ENCODE data around the gene PIP.
"Not testable (repeated sequence)": the region's sequence is repeated elsewhere in the genome, so short reads cannot be mapped to it uniquely, and the experiment has no call there.

PIP gene, protein sequence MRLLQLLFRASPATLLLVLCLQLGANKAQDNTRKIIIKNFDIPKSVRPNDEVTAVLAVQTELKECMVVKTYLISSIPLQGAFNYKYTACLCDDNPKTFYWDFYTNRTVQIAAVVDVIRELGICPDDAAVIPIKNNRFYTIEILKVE

DNA sequence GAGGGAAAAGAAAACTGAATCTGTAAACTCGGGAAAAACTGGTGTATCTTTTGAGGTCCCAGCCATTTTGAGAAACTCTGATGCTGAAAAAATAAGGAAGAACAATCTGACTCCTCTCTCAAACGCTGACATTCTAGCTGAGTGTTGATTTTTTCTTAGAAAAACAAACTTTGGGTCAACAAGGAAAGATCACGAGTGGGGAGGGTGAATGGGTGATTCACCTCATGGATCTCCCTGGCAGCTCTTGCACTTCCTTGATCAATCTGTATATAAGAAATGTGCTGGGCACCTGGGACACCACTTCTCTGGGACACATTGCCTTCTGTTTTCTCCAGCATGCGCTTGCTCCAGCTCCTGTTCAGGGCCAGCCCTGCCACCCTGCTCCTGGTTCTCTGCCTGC is at the start of gene PIP:
TSS of gene PIP (plus strand) at position 297 of the 400 bp plus-strand sequence. CDS start at position 337, 40 bp downstream.
- DNase-seq: no peak

DNA sequence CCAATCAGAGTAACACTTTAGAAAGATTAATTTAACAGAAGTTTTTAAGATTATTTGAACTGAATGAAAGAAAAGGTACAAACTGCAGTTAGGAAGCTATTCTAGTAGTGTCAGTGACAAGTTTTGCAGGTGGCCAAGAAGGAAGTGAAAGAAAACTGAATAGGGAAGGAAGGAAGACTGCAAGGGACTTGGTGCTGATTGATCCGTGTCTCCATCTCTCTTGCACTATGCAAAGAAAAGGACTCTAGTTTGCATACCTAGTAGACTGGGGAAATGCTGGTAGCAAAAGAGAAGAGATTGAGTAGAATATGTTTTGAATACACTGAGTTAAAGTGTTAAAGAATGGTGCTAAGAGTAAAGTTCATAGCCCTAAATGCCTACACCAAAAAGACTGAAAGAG is 46.8 kb upstream of the PIP start:
- DNase-seq: no peak

- not testable (repeated sequence) for DNase-seq
Measured at GRCh38 chr7:143085610-143086009, 46.3 kb upstream of the PIP start.

DNA sequence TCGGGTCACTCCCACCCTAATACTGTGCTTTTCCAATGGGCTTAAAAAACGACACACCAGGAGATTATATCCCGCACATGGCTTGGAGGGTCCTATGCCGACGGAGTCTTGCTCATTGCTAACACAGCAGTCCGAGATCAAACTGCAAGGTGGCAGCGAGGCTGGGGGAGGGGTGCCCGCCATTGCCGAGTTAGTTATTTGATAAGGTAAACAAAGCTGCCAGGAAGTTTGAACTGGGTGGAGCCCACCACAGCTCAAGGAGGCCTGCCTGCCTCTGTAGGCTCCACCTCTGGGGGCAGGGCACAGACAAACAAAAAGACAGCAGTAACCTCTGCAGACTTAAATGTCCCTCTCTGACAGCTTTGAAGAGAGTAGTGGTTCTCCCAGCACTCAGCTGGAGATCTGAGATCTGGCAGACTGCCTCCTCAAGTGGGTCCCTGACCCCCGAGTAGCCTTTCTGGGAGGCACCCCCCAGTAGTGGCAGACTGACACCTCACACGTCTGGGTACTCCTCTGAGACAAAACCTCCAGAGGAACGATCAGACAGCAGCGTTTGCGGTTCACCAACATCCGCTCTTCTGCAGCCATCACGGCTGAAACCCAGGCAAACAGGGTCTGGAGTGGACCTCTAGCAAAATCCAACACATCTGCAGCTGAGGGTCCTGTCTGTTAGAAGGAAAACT is 43.2 kb upstream of the PIP start:
- not testable (repeated sequence) for DNase-seq

GRCh38 chr7:143096146-143096545 is 35.7 kb upstream of the PIP start:
- DNase-seq: no peak

DNA sequence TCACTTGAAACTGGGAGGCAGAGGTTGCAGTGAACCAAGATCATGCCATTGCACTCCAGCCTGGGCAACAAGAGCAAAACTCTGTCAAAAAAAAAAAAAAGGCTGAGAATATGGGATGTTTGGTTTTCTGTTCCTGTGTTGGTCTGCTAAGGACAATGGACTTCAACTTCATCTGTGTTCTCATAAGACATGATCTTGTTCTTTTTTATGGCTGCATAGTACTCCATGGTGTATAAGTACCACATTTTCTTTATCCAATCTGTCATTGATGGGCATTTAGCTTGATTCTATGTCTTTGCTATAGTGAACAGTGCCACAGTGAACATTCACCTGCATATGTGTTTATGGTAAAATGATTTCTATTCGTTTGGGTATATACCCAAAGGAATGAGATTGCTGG is 32.3 kb upstream of the PIP start:
- not testable (repeated sequence) for DNase-seq

DNA sequence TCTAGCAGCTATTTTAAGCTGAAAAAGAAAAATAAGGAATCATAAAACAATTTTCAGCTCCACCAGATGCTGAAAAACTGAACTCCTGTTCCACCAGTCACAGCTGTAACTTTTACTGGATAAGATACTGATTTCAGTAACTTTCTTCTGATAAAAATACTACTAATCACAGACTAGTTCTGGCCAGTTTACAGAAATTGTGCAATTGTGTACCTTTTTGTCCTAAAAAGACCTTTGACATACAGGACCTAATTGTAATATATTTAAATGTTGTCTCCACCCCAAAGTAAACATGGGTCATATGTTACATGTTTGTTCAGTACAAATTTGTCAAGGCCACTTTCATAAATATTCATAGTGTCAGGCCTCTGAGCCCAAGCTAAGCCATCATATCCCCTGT is 27.1 kb upstream of the PIP start:
- DNase-seq: no peak

- DNase-seq: not testable (repeated sequence)
Measured at GRCh38 chr7:143108019-143108418, 23.9 kb upstream of the PIP start.

DNA sequence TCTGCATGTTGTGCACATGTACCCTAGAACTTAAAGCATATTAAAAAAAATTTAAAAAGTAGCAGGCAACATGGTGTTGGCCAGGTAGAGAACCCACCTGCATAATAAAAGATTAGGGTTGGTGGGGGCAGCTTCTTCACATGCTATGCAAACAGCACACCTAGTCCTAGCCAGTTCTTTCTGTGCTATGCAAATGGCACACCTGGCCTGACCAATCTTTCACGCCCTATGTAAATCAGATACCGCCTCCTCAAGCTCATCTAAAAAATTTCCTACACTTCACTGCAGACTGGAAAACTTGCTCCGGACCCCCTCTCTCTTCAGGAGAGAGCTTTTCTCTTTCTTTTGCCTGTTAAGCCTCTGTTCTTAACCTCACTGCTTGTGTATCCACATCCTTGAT is 14.5 kb upstream of the PIP start:
- no peak for DNase-seq

DNA sequence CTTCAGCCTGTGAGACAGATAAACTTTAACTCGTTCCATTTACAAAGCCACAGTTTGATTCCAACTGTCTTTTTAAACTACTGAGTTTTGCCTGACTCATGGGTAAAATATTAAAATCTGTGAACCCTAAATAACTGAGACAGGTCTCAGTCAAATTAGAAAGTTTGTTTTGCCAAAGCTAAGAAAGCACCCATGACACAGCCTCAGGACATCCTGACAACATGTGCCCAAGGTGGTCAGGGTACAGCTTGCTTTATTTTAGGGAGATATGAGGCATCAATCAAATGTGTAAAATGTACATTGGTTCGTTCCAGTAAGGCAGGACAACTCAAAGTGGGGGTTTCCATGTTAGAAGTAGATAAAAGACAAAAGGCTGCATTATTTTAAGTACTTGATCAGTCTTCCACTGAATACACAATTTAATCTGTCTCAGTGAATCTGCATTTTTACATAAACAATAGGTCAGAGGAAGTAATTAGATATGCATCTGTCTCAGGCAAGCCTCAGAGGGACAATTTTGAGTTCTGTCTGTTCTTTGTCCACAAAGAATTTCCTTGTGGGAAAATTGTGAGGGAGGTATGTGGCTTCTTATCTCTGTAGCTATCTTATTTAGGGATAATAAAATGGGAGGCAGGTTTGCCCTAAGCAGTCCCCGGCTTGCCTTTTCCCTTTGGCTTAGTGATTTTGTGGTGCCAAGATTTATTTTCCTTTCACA is 11.0 kb upstream of the PIP start:
- DNase-seq: no peak

GRCh38 chr7:143123326-143123725 is 8.6 kb upstream of the PIP start:
- DNase-seq: not testable (repeated sequence)

GRCh38 chr7:143126146-143126545 is 5.7 kb upstream of the PIP start:
- DNase-seq: no peak

- DNase-seq: no peak
Measured at GRCh38 chr7:143129051-143129450, 2.8 kb upstream of the PIP start.

- no peak for DNase-seq
Measured at GRCh38 chr7:143129477-143129876, 2.4 kb upstream of the PIP start.

GRCh38 chr7:143130541-143130940 is 1.3 kb upstream of the PIP start:
- no peak for DNase-seq

GRCh38 chr7:143147070-143147469 is 15.2 kb downstream of the PIP start:
- DNase-seq: no peak

- no peak for DNase-seq
Measured at GRCh38 chr7:143148050-143148449, 16.2 kb downstream of the PIP start.

DNA sequence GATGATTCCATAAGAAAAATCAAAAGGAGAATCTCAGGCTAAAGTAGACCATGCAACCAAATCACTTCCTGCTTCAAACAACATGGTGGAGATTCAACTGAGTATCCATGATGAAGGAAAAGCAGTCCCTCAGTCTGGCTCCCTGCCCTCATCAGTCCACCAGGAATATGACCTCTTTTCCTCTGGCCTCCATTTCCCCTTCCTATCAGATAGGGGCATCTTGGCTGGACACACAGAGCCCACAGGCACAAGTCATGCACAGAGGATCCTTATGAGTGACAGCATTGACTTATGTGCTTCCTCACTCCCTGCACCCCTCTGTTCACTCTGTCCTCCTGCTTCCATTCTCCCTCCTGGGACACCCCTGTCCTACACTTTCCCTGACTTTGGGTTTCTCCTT is 16.8 kb downstream of the PIP start:
- DNase-seq: no peak

DNA sequence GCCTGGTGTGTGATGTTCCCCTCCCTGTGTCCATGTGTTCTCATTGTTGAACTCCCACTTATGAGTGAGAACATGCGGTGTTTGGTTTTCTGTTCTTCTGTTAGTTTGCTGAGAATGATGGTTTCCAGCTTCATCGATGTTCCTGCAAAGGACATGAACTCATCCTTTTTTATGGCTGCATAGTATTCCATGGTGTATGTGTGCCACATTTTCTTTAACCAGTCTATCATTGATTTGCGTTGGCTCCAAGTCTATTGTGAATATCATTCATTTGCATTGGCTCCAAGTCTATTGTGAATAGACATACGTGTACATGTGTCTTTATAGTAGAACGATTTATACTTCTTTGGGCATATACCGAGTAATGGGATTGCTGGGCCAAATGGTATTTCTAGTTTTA is 18.8 kb downstream of the PIP start:
- not testable (repeated sequence) for DNase-seq

- not testable (repeated sequence) for DNase-seq
Measured at GRCh38 chr7:143158617-143159016, 26.7 kb downstream of the PIP start.

DNA sequence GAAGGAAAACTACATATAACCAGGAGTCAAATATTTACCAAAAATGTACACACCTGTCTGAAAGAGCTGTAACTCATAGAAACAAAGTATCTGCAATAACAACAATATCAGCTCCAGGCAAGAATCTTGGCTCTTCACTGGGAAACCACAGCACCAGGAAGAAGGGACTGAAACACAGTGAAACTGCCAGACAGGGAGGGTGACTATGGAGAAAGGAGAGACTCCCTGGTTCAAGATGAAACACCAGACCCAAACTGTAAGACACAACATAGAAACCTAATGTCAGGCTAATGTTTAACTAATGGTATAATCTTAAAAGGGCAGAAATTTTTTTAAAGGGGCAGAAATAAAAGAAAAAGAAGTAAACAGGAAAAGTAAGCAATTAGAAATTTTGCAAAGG is 39.8 kb downstream of the PIP start:
- DNase-seq: no peak

DNA sequence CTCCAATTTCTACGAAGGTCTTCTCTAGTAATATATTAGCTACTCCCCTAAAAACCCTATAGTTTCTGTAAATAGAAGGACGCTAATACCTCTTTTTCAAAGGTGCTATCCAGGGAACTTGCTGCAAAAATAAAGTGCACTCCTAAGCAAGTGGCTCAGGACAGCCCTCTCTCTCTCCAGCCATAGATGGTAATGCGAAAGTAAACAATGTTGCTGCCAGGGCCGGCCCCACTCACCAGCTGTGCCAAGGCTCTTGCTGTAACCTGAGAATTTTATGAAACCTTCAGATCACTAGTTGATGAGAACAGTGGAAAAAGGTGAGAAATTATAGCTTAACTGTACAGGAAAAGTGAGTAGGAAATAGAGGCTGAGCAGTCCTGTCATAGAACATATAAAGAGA is 40.5 kb downstream of the PIP start:
- peak; percentile 1 to 58 for DNase-seq

GRCh38 chr7:143176128-143176527 is 44.3 kb downstream of the PIP start:
- no peak for DNase-seq

DNA sequence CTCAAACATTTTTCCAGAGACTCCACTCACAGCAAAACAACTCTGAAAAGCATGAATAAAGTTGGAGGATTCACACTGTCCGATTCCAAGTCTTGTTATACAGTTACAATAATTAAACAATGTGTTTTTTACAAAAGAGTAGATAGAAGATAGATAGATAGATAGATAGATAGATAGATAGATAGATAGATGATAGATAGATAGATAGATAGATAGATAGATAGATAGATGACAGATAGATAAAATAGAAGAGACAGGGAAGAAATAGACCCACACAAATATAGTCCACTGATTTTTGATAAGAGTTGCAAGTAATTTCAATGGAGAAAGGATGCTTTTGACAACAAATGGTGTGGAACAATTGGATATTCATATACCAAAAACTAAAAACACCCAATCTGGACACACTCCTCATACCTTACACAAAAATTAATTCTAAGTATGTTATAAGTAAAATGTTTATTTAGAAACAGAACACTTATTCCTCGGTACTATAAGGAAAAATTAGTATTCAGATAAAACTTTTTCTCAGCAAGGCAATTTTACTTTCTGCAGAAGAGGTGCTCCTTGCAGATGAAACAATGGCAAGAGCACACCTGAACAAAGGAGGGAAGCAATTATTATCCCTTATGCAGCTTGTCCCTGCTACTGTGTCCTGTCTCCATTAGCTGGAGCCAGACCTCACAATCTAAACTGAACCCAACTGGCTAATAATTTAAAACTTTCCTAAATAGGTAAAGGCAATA is 45.7 kb downstream of the PIP start:
- no peak for DNase-seq

Data from NCI-H524 (cell line).